Mesothelial cell of epicardium (in vitro differentiated cells): ENCODE measurements around the gene SLC30A9. TPM values are rescaled to one million over a fixed set of nuclear protein-coding genes. Genes with fewer than 3 reads are reported as not detected.

Experiments used
- DNase-seq, 2 experiments: peaks; one replicate each; pipeline ENCODE4 v3.0.0; 2021; ENCODE audit warnings: low spot score in 2 of 2; ENCODE audit not compliant: unreplicated experiment in 2 of 2
- H3K27ac Mint-ChIP-seq: 2 replicates; pipeline ENCODE4 v1.8.0; 2021; ENCODE audit warnings: mixed read lengths
- H3K27me3 Mint-ChIP-seq: 2 replicates; pipeline ENCODE4 v1.8.0; 2021; ENCODE audit warnings: low read depth, mixed read lengths
- H3K36me3 Mint-ChIP-seq: 2 replicates; pipeline ENCODE4 v1.8.0; 2021; ENCODE audit warnings: mixed read lengths
- H3K4me1 Mint-ChIP-seq: 2 replicates; pipeline ENCODE4 v1.8.0; 2021; ENCODE audit warnings: mixed read lengths
- H3K4me3 Mint-ChIP-seq: 2 replicates; pipeline ENCODE4 v1.8.0; 2021; ENCODE audit warnings: mild to moderate bottlenecking, moderate library complexity, mixed read lengths
- H3K9me3 Mint-ChIP-seq: 2 replicates; pipeline ENCODE4 v1.8.0; 2021; ENCODE audit warnings: mixed read lengths
- CTCF ChIP-seq: fragments of 200-600 bp; sonication (generic); IDR thresholded peaks from one replicate; pipeline ENCODE4 v1.5.0; 2021; ENCODE audit warnings: antibody characterized with exemption; ENCODE audit not compliant: unreplicated experiment
- total RNA-seq: library from RNA; stranded (reverse); gene quantifications from 3 replicates; pipeline ENCODE4 v1.2.1, GENCODE V29; 2021

The SLC30A9 gene
- total RNA-seq, 1 donor from 2014 or later = 55.8 TPM

GRCh38 chr4:42078184-42078801, 88.0 kb downstream of the SLC30A9 start:
- no peaks in the 10 kb centered on the region for H3K27me3 Mint-ChIP-seq
- H3K27ac Mint-ChIP-seq = no peak overlapping the region
- peaks cover 9% of the 10 kb centered on the region for H3K36me3 Mint-ChIP-seq
- TF ChIP-seq CTCF = no peak
- DNase-seq = no peak
- H3K9me3 Mint-ChIP-seq = no peaks in the 10 kb centered on the region
- H3K4me1 Mint-ChIP-seq = no peaks in the 10 kb centered on the region
- no peak overlapping the region for H3K4me3 Mint-ChIP-seq

- H3K4me1 Mint-ChIP-seq = no peaks in the 10 kb centered on the region
- no peaks in the 10 kb centered on the region for H3K9me3 Mint-ChIP-seq
- DNase-seq = no peak
- no peak for TF ChIP-seq CTCF
- no peak overlapping the region for H3K4me3 Mint-ChIP-seq
- peaks cover 12% of the 10 kb centered on the region for H3K36me3 Mint-ChIP-seq
- H3K27ac Mint-ChIP-seq = no peak overlapping the region
- H3K27me3 Mint-ChIP-seq = no peaks in the 10 kb centered on the region
Observed at GRCh38 chr4:42080306-42080705, 90.0 kb downstream of the SLC30A9 start.

DNA sequence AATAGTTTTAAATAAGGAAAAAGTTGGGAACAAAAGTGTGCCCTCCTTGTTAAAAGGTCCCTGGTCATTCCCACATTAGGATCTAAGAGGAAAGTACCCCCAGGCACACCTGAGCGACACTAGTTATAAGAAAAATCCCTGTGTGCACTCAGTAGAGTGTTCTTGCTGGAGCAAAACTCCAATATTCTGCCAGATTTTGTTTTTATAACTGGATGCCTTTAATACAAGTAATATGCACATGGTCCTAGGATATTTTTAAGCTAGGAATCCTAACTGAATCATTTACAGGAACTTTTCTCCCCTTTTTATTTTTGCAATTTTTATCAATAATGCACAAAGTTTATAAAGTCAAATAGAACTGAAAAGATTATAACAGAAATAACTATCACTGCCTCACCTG, 93.5 kb downstream of the SLC30A9 start:
- no peak for DNase-seq
- H3K4me3 Mint-ChIP-seq = no peak overlapping the region
- H3K27ac Mint-ChIP-seq = no peak overlapping the region
- no peaks in the 10 kb centered on the region for H3K27me3 Mint-ChIP-seq
- no peaks in the 10 kb centered on the region for H3K4me1 Mint-ChIP-seq
- no peak for TF ChIP-seq CTCF
- no peaks in the 10 kb centered on the region for H3K9me3 Mint-ChIP-seq
- H3K36me3 Mint-ChIP-seq = peaks cover 13% of the 10 kb centered on the region

GRCh38 chr4:42088386-42088785, 98.1 kb downstream of the SLC30A9 start:
- Mint-ChIP-seq H3K27me3 (no peaks in the 10 kb centered on the region), H3K27ac (no peak overlapping the region), H3K4me3 (no peak overlapping the region), H3K4me1 (no peaks in the 10 kb centered on the region), H3K9me3 (peaks cover 3% of the 10 kb centered on the region), H3K36me3 (peaks cover 13% of the 10 kb centered on the region)
- no peak for TF ChIP-seq CTCF
- no peak for DNase-seq

- no peaks in the 10 kb centered on the region for H3K4me1 Mint-ChIP-seq
- no peaks in the 10 kb centered on the region for H3K36me3 Mint-ChIP-seq
- no peak overlapping the region for H3K4me3 Mint-ChIP-seq
- no peak for TF ChIP-seq CTCF
- DNase-seq = no peak
- no peaks in the 10 kb centered on the region for H3K27me3 Mint-ChIP-seq
- H3K9me3 Mint-ChIP-seq = peaks cover 9% of the 10 kb centered on the region
- no peak overlapping the region for H3K27ac Mint-ChIP-seq
Observed at GRCh38 chr4:42101446-42101975, 111.2 kb downstream of the SLC30A9 start.

GRCh38 chr4:42104521-42104920, 114.2 kb downstream of the SLC30A9 start:
- DNase-seq = no peak
- Mint-ChIP-seq H3K36me3 (no peaks in the 10 kb centered on the region), H3K27me3 (no peaks in the 10 kb centered on the region), H3K9me3 (peaks cover 13% of the 10 kb centered on the region), H3K27ac (no peak overlapping the region), H3K4me3 (no peak overlapping the region), H3K4me1 (no peaks in the 10 kb centered on the region)
- no peak for TF ChIP-seq CTCF
